M059J (cell line): ENCODE measurements around the gene PLA2G3. TPM values are rescaled to one million over a fixed set of nuclear protein-coding genes. Genes with fewer than 3 reads are reported as not detected.
"Not testable (repeated sequence)": the region's sequence is repeated elsewhere in the genome, so short reads cannot be mapped to it uniquely, and the experiment has no call there.

Experiments used
- DNase-seq: peaks from one replicate; pipeline ENCODE4 v3.0.0-alpha.2; 2012; ENCODE audit warnings: low read depth
- total RNA-seq: library from RNA; depleted of rRNA; stranded (reverse); fragments of >200 nt; shearing (Covaris generic); gene quantifications from 2 replicates; pipeline ENCODE4 v1.2.3, GENCODE V29; 2014; rRNA removed

Gene PLA2G3
- total RNA-seq = not detected in 2 replicates

- DNase-seq = peak; percentile 45
Observed at GRCh38 chr22:31139866-31140716, at the start of gene PLA2G3. TSS of gene PLA2G3 (minus strand) at chr22:31140508. CDS start at chr22:31140354, 154 bp downstream.

GRCh38 chr22:31187627-31188026, 47.3 kb upstream of the PLA2G3 start:
- no peak for DNase-seq

- DNase-seq = no peak
Observed at GRCh38 chr22:31185056-31185455, 44.7 kb upstream of the PLA2G3 start.

GRCh38 chr22:31184015-31184414, 43.7 kb upstream of the PLA2G3 start:
- no peak for DNase-seq

GRCh38 chr22:31179345-31179744, 39.0 kb upstream of the PLA2G3 start:
- peak; percentile 83 for DNase-seq

- DNase-seq = no peak
Observed at GRCh38 chr22:31178859-31179258, 38.6 kb upstream of the PLA2G3 start.

- peak; percentile 72 for DNase-seq
Observed at GRCh38 chr22:31177420-31178162, 37.3 kb upstream of the PLA2G3 start.

- DNase-seq = no peak
Observed at GRCh38 chr22:31176923-31177322, 36.6 kb upstream of the PLA2G3 start.

GRCh38 chr22:31173386-31174145, 33.3 kb upstream of the PLA2G3 start:
- peak; percentile 87 for DNase-seq

GRCh38 chr22:31171734-31172133, 31.4 kb upstream of the PLA2G3 start:
- DNase-seq = not testable (repeated sequence)

- no peak for DNase-seq
Observed at GRCh38 chr22:31170971-31171370, 30.7 kb upstream of the PLA2G3 start.

- DNase-seq = no peak
Observed at GRCh38 chr22:31162015-31162765, 21.9 kb upstream of the PLA2G3 start.

GRCh38 chr22:31161386-31161785, 21.1 kb upstream of the PLA2G3 start:
- no peak for DNase-seq

- DNase-seq = peak; percentile 12
Observed at GRCh38 chr22:31160328-31160978, 20.1 kb upstream of the PLA2G3 start.

GRCh38 chr22:31155422-31155821, 15.1 kb upstream of the PLA2G3 start:
- peak; percentile 36 for DNase-seq

GRCh38 chr22:31154975-31155374, 14.7 kb upstream of the PLA2G3 start:
- no peak for DNase-seq

- DNase-seq = no peak
Observed at GRCh38 chr22:31153357-31153756, 13.0 kb upstream of the PLA2G3 start.

- DNase-seq = no peak
Observed at GRCh38 chr22:31151872-31152271, 11.6 kb upstream of the PLA2G3 start.

GRCh38 chr22:31150615-31151014, 10.3 kb upstream of the PLA2G3 start:
- no peak for DNase-seq

- DNase-seq = peak; percentile 57
Observed at GRCh38 chr22:31148953-31149627, 8.8 kb upstream of the PLA2G3 start.
